Loucy (cell line): ENCODE measurements around the gene RHOD.

ENCODE experiments used
- H2AFZ ChIP-seq: fragments of 200-600 bp; sonication (generic); 2 replicates; pipeline ENCODE4 v1.6.0; 2016; ENCODE audit warnings: antibody characterized with exemption, mild to moderate bottlenecking, low read length, moderate library complexity
- H3F3A ChIP-seq: fragments of 200-600 bp; 2 replicates; pipeline ENCODE4 v1.6.0; 2016; ENCODE audit warnings: antibody characterized with exemption, low read depth, mild to moderate bottlenecking
- H3K27me3 ChIP-seq: fragments of 200-600 bp; sonication (generic); 2 replicates; pipeline ENCODE4 v1.6.1; 2014; ENCODE audit warnings: low read length, mild to moderate bottlenecking; ENCODE audit not compliant: insufficient read depth, poor library complexity, severe bottlenecking
- H3K36me3 ChIP-seq: fragments of 200-600 bp; sonication (generic); 2 replicates; pipeline ENCODE4 v1.6.1; 2016; ENCODE audit warnings: low read length; ENCODE audit not compliant: insufficient read depth
- H3K4me1 ChIP-seq: fragments of 200-600 bp; sonication (generic); 2 replicates; pipeline ENCODE4 v1.5.1; 2014; ENCODE audit warnings: low read length, mild to moderate bottlenecking; ENCODE audit not compliant: insufficient read depth, poor library complexity, severe bottlenecking
- H3K4me2 ChIP-seq: fragments of 200-600 bp; sonication (generic); 2 replicates; pipeline ENCODE4 v1.6.0; 2014; ENCODE audit warnings: antibody characterized with exemption, low read length, low read depth, mild to moderate bottlenecking; ENCODE audit not compliant: poor library complexity, severe bottlenecking
- H3K4me3 ChIP-seq: fragments of 200-600 bp; sonication (generic); 2 replicates; pipeline ENCODE4 v1.5.1; 2014; ENCODE audit warnings: low read length, mild to moderate bottlenecking, mixed read lengths; ENCODE audit not compliant: poor library complexity, severe bottlenecking
- H3K79me2 ChIP-seq: fragments of 200-600 bp; sonication (generic); 2 replicates; pipeline ENCODE4 v1.6.1; 2014; ENCODE audit warnings: low read length; ENCODE audit not compliant: insufficient read depth
- H3K9ac ChIP-seq: fragments of 200-600 bp; sonication (generic); 2 replicates; pipeline ENCODE4 v1.6.0; 2014; ENCODE audit warnings: mild to moderate bottlenecking, low read depth, low read length, moderate library complexity; ENCODE audit not compliant: poor library complexity, severe bottlenecking
- H3K9me2 ChIP-seq: fragments of 200-600 bp; sonication (generic); replicated peaks from 2 replicates; pipeline ENCODE4 v1.6.1; 2016; ENCODE audit warnings: low read depth, low read length, mixed read lengths
- H3K9me3 ChIP-seq: fragments of 200-600 bp; sonication (generic); 2 replicates; pipeline ENCODE4 v1.6.1; 2014; ENCODE audit warnings: mild to moderate bottlenecking, antibody characterized with exemption, low read length, low read depth; ENCODE audit not compliant: insufficient read depth
- H4K20me1 ChIP-seq: fragments of 200-600 bp; sonication (generic); 2 replicates; pipeline ENCODE4 v1.6.0; 2014; ENCODE audit warnings: antibody characterized with exemption, low read length, mild to moderate bottlenecking; ENCODE audit not compliant: insufficient read depth, poor library complexity, severe bottlenecking
- CTCF ChIP-seq: fragments of 200-600 bp; sonication (generic); conservative IDR thresholded peaks from 2 replicates; pipeline ENCODE4 v1.5.1; 2014; ENCODE audit warnings: mild to moderate bottlenecking, antibody characterized with exemption, low read length
- EZH2phosphoT487 ChIP-seq: fragments of 200-600 bp; IDR thresholded peaks from 2 replicates; pipeline ENCODE4 v1.6.1; 2018; ENCODE audit warnings: antibody characterized with exemption, mild to moderate bottlenecking, moderate library complexity, borderline replicate concordance

RHOD gene

GRCh38 chr11:67025750-67026149 is 30.9 kb upstream of the RHOD start:
- Histone ChIP-seq H3K9me2 (no peaks in the 10 kb centered on the region), H3K27me3 (no peaks in the 10 kb centered on the region), H3K36me3 (no peaks in the 10 kb centered on the region), H2AFZ (no peak overlapping the region), H3F3A (no peaks in the 10 kb centered on the region), H3K4me2 (no peak overlapping the region), H3K9me3 (no peaks in the 10 kb centered on the region), H3K4me1 (peaks cover 37% of the 10 kb centered on the region), H4K20me1 (no peaks in the 10 kb centered on the region), H3K9ac (no peak overlapping the region), H3K79me2 (no peaks in the 10 kb centered on the region), H3K4me3 (no peak overlapping the region)
- TF ChIP-seq EZH2phosphoT487: no peak
- TF ChIP-seq CTCF: no peak

DNA sequence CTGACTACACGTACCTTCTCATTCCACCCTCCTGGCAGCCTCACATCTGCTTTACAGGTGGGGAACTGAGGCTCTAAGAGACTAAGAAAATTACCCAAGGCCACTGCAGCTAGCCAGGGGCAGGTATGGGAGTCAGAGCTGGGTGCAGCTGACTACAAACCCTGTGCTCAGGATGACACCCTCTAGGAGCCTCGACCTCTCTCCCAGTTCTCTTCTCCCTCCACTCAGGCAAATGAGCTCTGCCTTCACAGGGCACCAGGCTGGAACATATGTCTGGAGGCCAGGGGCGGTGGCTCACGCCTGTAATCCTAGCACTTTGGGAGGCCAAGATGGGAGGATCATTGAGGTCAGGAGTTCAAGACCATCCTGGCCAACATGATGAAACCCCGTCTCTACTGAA is 29.7 kb upstream of the RHOD start:
- no peaks in the 10 kb centered on the region for H3K27me3 ChIP-seq
- H3K36me3 ChIP-seq: no peaks in the 10 kb centered on the region
- H3K4me2 ChIP-seq: no peak overlapping the region
- H3K9me3 ChIP-seq: no peaks in the 10 kb centered on the region
- no peaks in the 10 kb centered on the region for H3F3A ChIP-seq
- H2AFZ ChIP-seq: no peak overlapping the region
- no peaks in the 10 kb centered on the region for H3K9me2 ChIP-seq
- H3K79me2 ChIP-seq: no peaks in the 10 kb centered on the region
- no peak overlapping the region for H3K9ac ChIP-seq
- TF ChIP-seq EZH2phosphoT487 (no peak), CTCF (no peak)
- no peaks in the 10 kb centered on the region for H4K20me1 ChIP-seq
- H3K4me1 ChIP-seq: peaks cover 37% of the 10 kb centered on the region
- H3K4me3 ChIP-seq: no peak overlapping the region

GRCh38 chr11:67027483-67027930 is 29.1 kb upstream of the RHOD start:
- H3K4me2 ChIP-seq: no peak overlapping the region
- TF ChIP-seq CTCF: no peak
- no peak for TF ChIP-seq EZH2phosphoT487
- no peaks in the 10 kb centered on the region for H3K9me3 ChIP-seq
- no peaks in the 10 kb centered on the region for H3F3A ChIP-seq
- no peak overlapping the region for H2AFZ ChIP-seq
- H3K4me3 ChIP-seq: no peak overlapping the region
- no peaks in the 10 kb centered on the region for H4K20me1 ChIP-seq
- H3K27me3 ChIP-seq: no peaks in the 10 kb centered on the region
- H3K9ac ChIP-seq: no peak overlapping the region
- no peaks in the 10 kb centered on the region for H3K36me3 ChIP-seq
- H3K4me1 ChIP-seq: peaks cover 37% of the 10 kb centered on the region
- no peaks in the 10 kb centered on the region for H3K79me2 ChIP-seq
- H3K9me2 ChIP-seq: no peaks in the 10 kb centered on the region
